Endothelial cell (in vitro differentiated cells): Measurements from ENCODE around the gene GEN1. TPM values are rescaled to one million over a fixed set of nuclear protein-coding genes. Genes with fewer than 3 reads are reported as not detected.

Experiments used
- DNase-seq: peaks from one replicate; pipeline ENCODE4 v3.0.0; 2021; ENCODE audit warnings: low spot score
- H3K27ac Mint-ChIP-seq: one replicate; pipeline ENCODE4 v1.8.0; 2021; ENCODE audit warnings: mixed read lengths, inconsistent platforms; ENCODE audit not compliant: unreplicated experiment
- H3K27me3 Mint-ChIP-seq: one replicate; pipeline ENCODE4 v1.8.0; 2021; ENCODE audit warnings: mild to moderate bottlenecking, moderate library complexity, mixed read lengths, inconsistent platforms; ENCODE audit not compliant: unreplicated experiment
- H3K36me3 Mint-ChIP-seq: one replicate; pipeline ENCODE4 v1.8.0; 2021; ENCODE audit warnings: mild to moderate bottlenecking, low read depth, mixed read lengths, inconsistent platforms; ENCODE audit not compliant: unreplicated experiment
- H3K4me1 Mint-ChIP-seq: one replicate; pipeline ENCODE4 v1.8.0; 2021; ENCODE audit warnings: mild to moderate bottlenecking, mixed read lengths, inconsistent platforms; ENCODE audit not compliant: unreplicated experiment
- H3K4me3 Mint-ChIP-seq: one replicate; pipeline ENCODE4 v1.8.0; 2021; ENCODE audit warnings: mild to moderate bottlenecking, mixed read lengths, inconsistent platforms; ENCODE audit not compliant: unreplicated experiment
- H3K9me3 Mint-ChIP-seq: one replicate; pipeline ENCODE4 v1.8.0; 2021; ENCODE audit warnings: mixed read lengths, inconsistent platforms; ENCODE audit not compliant: unreplicated experiment
- CTCF ChIP-seq: fragments of 200-600 bp; sonication (generic); IDR thresholded peaks from one replicate; pipeline ENCODE4 v1.5.0; 2021; ENCODE audit warnings: antibody characterized with exemption; ENCODE audit not compliant: unreplicated experiment
- total RNA-seq: library from RNA; stranded (reverse); fragmentation: NEBNext Ultra II Directional; extraction: Animal tissue kit (Norgen Biotek cat#: 25700); gene quantifications from one replicate; pipeline ENCODE4 v1.2.1, GENCODE V29; 2021; ENCODE audit not compliant: unreplicated experiment

Gene GEN1
- total RNA-seq, 1 donor from 2014 or later = 12.3 TPM

- Mint-ChIP-seq H3K27me3 (no peaks in the 10 kb centered on the region), H3K27ac (no peak overlapping the region), H3K36me3 (no peaks in the 10 kb centered on the region), H3K4me1 (no peaks in the 10 kb centered on the region), H3K9me3 (no peaks in the 10 kb centered on the region), H3K4me3 (no peak overlapping the region)
- TF ChIP-seq CTCF = no peak
- DNase-seq = no peak
Observed at GRCh38 chr2:17805717-17806363, 51.9 kb downstream of the GEN1 start.

GRCh38 chr2:17813010-17813741 lies 59.2 kb downstream of the GEN1 start:
- no peak overlapping the region for H3K27ac Mint-ChIP-seq
- TF ChIP-seq CTCF = no peak
- H3K4me3 Mint-ChIP-seq = no peak overlapping the region
- no peaks in the 10 kb centered on the region for H3K27me3 Mint-ChIP-seq
- no peaks in the 10 kb centered on the region for H3K36me3 Mint-ChIP-seq
- no peak for DNase-seq
- no peaks in the 10 kb centered on the region for H3K4me1 Mint-ChIP-seq
- no peaks in the 10 kb centered on the region for H3K9me3 Mint-ChIP-seq

GRCh38 chr2:17813742-17814473 lies 60.0 kb downstream of the GEN1 start:
- H3K36me3 Mint-ChIP-seq = no peaks in the 10 kb centered on the region
- H3K4me3 Mint-ChIP-seq = no peak overlapping the region
- no peaks in the 10 kb centered on the region for H3K9me3 Mint-ChIP-seq
- no peaks in the 10 kb centered on the region for H3K4me1 Mint-ChIP-seq
- TF ChIP-seq CTCF = no peak
- no peak overlapping the region for H3K27ac Mint-ChIP-seq
- H3K27me3 Mint-ChIP-seq = no peaks in the 10 kb centered on the region
- DNase-seq = no peak

GRCh38 chr2:17814601-17815000 lies 60.7 kb downstream of the GEN1 start:
- Mint-ChIP-seq H3K9me3 (no peaks in the 10 kb centered on the region), H3K27ac (no peak overlapping the region), H3K4me1 (no peaks in the 10 kb centered on the region), H3K4me3 (no peak overlapping the region), H3K27me3 (no peaks in the 10 kb centered on the region), H3K36me3 (no peaks in the 10 kb centered on the region)
- DNase-seq = no peak
- no peak for TF ChIP-seq CTCF
